HG03354 (cell line): ENCODE results near the gene DPP10.

Experiments
- ATAC-seq: cut with Tn5 transposase; IDR thresholded peaks from one replicate; pipeline ENCODE4 v1.9.1; 2021; ENCODE audit warnings: mild to moderate bottlenecking; ENCODE audit not compliant: unreplicated experiment, poor library complexity, severe bottlenecking

Gene DPP10

DNA sequence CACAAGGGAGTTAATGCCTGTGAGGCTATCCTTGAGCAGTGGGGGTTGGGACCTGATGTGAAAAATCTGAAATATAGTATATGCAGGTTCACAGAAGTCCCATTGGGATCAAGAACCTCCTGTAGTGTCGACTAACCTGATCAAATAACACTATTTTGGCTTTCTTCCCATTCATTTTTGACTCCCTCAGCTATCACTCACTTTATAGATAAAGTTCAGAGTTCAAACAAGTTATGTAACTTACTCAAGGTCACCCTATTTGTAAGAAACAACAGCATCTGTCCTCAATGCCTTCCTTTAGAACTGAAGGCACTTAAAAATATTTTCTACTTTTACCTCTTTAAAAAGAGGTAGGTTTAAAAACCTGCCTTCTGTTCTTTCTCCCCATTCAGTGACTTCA lies 341.6 kb downstream of the DPP10 start:
- ATAC-seq: no peak

DNA sequence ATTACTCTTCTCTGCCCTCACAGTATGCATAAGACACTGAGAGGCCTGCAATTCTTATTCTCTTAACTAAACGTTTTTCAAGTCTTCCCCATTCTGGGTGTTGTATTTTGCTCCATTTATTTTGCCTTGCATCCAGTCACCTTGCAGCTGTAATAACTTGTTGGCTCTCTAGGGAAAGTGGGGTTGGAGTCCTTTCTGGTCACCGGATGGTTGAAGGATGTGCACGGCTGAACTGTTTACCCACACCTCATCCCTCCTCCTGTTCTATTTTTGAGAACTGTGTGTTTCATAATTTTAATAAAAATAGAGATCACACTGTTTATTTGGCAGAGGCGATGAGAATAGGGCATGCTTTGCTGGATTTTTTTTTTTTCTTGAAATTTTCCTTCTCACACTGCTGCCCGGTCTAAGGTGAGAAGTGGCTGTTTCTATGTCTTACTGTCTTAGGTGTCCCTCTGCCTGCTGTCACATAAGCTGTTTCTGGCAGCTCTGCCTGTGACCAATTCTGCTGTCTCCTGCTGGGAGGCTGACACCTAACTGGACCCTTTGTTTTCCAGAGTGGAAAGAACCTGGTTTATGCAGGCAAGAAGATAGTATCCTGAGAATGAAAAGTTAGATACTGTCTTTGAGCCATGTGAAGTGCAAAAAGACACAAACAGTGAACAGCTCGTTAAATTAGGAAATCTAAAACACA lies 342.6 kb downstream of the DPP10 start:
- no peak for ATAC-seq

DNA sequence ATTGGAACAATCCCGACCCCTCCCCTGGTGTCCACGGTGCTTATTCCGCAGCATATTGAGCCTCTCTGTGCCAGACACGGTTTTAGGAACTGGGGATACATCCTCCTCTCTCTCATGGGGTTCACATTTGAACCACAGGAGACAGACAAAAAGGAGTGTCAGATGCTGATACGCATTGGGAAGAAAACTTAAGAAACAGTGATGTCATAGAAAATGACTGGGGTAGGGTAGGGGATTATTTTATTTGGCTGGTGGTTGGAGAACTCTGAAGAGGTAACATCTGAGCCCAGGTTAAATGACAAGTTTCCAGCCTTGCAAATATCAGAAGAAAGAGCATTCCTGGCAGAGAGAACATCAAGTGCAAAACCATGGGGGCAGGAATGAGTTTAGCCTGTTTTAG lies 344.5 kb downstream of the DPP10 start:
- no peak for ATAC-seq

DNA sequence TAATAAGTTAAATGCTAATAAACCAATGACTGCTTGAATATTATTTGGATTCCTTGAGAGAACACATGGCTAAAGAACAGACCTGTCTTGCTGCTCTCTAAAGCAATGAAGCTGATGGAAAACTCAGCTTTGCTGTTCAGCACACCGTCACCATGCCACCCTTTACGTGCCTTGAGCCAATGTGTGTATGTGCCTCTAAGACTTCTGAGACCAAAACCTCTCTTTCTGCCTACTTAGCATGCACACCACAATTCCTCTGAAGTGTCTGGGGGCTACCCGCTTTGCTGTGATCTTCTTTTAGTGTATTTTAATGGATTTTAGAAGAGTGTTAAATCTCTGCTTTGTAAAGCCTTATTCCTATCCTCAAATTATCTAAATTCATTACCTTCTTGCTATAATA lies 345.0 kb downstream of the DPP10 start:
- ATAC-seq: no peak

- no peak for ATAC-seq
These were observed 347.5 kb downstream of the DPP10 start for GRCh38 chr2:114789989-114790388.

- no peak for ATAC-seq
These were observed 355.1 kb downstream of the DPP10 start for GRCh38 chr2:114797540-114797939.

GRCh38 chr2:114797942-114798341 lies 355.5 kb downstream of the DPP10 start:
- no peak for ATAC-seq

DNA sequence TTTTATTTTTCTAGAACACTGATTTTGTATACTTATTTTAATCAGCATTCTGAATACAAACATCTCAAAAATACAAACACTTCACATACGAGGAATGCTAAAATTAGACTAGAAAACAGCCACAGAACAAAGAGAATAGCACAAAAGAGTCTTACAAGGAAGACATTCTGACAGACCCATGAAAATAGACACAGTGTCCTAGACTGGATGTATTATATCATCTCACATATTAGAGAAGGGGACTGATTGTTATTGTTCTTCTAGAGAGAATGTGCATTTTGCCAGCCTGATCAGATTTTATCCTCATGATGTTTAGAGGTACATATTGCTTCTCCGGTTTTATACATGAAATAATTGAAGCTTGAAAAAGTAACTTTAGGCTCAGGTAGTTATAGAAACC lies 357.9 kb downstream of the DPP10 start:
- ATAC-seq: no peak

- ATAC-seq: no peak
These were observed 362.8 kb downstream of the DPP10 start for GRCh38 chr2:114805195-114805594.

DNA sequence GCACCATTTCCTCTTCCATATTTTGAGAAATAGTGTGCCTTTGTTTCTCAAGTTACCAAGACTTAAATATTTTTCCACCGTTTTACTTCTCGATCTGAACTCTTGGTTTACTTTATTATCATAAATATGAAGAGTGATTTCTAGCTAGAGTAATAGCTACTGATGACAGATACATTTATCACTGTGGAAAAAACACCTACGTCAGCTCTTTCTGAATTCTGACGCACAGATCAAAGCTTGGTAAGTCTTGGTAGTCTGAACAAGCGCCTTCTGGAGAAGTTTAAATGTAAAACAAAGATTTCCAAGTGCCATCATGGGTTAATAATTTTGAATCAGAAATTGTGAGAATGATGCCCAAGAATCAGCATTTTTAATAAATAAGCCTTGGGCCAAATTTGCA lies 367.7 kb downstream of the DPP10 start:
- ATAC-seq: no peak

- no peak for ATAC-seq
These were observed 369.8 kb downstream of the DPP10 start for GRCh38 chr2:114812261-114812660.

- ATAC-seq: no peak
These were observed 371.9 kb downstream of the DPP10 start for GRCh38 chr2:114814355-114814754.

GRCh38 chr2:114821055-114821454 lies 378.6 kb downstream of the DPP10 start:
- ATAC-seq: no peak

- ATAC-seq: no peak
These were observed 401.5 kb downstream of the DPP10 start for GRCh38 chr2:114843963-114844362.

DNA sequence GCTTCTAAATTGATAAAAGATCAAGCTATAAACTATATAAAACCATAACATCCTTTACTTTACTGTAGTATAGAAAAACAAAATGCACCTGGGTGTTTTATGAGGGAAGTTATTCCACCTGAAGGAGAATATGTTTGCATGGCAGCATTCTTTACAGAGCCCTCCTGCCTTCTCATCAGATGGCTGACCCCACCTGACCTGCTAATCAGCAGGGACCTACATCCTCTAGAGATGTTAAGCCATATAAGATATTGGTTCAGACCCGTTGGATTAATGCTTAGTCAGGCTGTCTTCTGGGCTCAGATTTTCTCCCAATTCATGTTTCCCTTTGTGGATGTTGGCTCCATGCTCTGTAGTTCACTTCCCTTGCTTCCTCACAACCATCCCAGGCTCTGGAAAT lies 414.8 kb downstream of the DPP10 start:
- ATAC-seq: no peak

- ATAC-seq: no peak
These were observed 417.5 kb downstream of the DPP10 start for GRCh38 chr2:114859726-114860510.

DNA sequence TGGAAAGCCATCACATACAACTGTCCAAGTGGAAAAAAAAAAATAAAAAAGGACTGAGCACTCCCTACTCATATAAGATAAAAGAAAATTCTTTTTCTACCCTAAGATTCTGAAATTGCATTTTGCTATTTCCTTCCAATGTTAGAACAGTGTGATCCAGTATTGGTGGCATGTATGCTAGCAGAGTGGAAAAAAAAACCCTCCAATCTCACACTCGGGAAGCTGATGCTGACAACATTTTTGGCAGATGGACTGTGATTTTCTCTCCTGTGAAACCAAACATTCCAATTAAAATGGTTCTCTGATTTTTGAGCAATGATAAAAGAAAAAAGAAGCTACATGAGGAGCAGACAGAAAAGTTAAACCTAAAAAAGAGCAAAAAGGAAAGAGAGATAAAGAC lies 419.8 kb downstream of the DPP10 start:
- no peak for ATAC-seq

- no peak for ATAC-seq
These were observed 422.5 kb downstream of the DPP10 start for GRCh38 chr2:114864901-114865300.

DNA sequence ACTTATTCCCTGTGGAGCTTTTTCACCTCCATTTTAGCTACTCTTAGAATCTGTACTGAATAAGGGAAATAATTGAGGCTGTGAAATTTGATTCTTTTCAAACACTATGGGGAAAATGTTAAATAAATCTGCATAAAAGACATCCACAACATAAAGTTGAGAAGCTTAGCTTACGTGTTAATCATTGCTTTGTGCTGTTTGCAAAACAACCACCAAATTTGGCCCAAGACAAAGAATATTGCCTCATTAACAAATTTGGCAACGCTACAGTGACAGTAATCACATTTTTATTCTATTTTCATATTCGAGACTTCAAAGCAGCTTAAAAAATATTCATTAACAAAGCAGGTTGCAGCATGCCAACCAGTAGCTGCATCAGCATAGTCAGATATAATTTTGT lies 437.6 kb downstream of the DPP10 start:
- no peak for ATAC-seq

DNA sequence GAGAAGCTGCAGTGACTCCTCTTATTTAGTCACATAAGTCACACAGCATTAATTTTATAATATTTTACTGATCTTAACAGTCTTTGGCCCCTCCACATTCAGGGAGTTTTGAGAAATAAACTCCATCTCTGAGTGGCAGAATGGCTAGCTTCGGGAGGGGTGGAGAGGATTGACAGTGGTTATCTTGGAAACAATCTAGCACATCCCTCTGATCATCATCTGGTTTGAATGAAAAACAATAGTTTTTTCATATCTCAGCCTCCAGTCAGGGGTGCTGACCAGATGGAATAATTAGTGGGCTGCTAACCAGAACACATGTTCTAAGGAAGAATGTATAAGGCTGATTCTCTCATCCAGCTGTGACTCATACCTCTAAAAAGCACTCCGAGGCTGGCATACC lies 477.5 kb downstream of the DPP10 start:
- ATAC-seq: no peak

DNA sequence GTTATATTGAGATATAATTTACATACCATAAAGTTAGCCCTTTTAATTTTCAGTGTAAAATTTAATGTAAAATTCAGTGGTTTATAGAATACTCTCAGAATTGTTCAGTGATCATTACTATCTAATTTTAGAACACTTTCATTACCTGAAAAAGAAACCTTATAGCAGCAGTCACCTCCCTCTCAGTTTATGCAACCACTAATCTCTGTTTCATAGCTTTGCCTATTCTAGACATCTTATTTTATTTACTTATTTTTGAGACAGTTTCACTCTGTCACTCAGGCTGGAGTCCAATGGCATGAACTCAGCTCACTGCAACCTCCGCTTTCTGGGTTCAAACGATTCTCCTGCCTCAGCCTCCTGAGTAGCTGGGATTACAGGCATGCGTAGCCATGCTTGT lies 479.6 kb downstream of the DPP10 start:
- no peak for ATAC-seq
